K562 (cell line): ENCODE measurements around the gene NRXN2. TPM values are rescaled to one million over a fixed set of nuclear protein-coding genes. Genes with fewer than 3 reads are reported as not detected.

ENCODE experiments used
- AFF1 ChIP-seq, 2 experiments: fragments of 450-650 bp; IDR thresholded peaks; 2 replicates each; pipeline ENCODE4 v1.6.1; 2018; ENCODE audit warnings: mild to moderate bottlenecking in 2 of 2, low read depth in 1 of 2; ENCODE audit not compliant: partially characterized antibody in 2 of 2
- CBX1 ChIP-seq: sonication (generic); IDR thresholded peaks from 2 replicates; pipeline ENCODE4 v1.6.1; 2016; ENCODE audit warnings: antibody characterized with exemption, low read depth, mild to moderate bottlenecking
- CREB1 ChIP-seq, 2 experiments: sonication (generic) in 1 of 2; formaldehyde crosslinking in 1 of 2; IDR thresholded peaks; 2 replicates each; pipeline versions ENCODE4 v1.6.1 to v1.8.0; 2012 to 2022; ENCODE audit warnings: inconsistent platforms in 1 of 2, mild to moderate bottlenecking in 1 of 2, missing genetic modification reagents in 1 of 2, moderate library complexity in 1 of 2
- DIDO1 ChIP-seq: fragments of 450-650 bp; IDR thresholded peaks from 2 replicates; pipeline ENCODE4 v1.6.1; 2016; ENCODE audit warnings: low read depth, missing biosample characterization, missing genetic modification characterization
- E4F1 ChIP-seq: fragments of 250-450 bp; sonication (Bioruptor Pico); IDR thresholded peaks from 2 replicates; pipeline ENCODE4 v1.5.0; 2021; ENCODE audit warnings: mild to moderate bottlenecking, borderline replicate concordance
- GABPB2 ChIP-seq: fragments of 250-450 bp; sonication (Bioruptor Pico); conservative IDR thresholded peaks from 2 replicates; pipeline ENCODE4 v1.5.1; 2021; ENCODE audit warnings: mild to moderate bottlenecking
- HDAC8 ChIP-seq: fragments of 450-650 bp; IDR thresholded peaks from 2 replicates; pipeline ENCODE4 v1.6.1; 2016; ENCODE audit warnings: mild to moderate bottlenecking, missing genetic modification characterization, moderate library complexity, missing compliant biosample characterization
- HINFP ChIP-seq: fragments of 450-650 bp; conservative IDR thresholded peaks from 2 replicates; pipeline ENCODE4 v1.6.1; 2016; ENCODE audit warnings: missing genetic modification characterization, low read depth, mild to moderate bottlenecking, control low read depth, missing compliant biosample characterization
- ILF3 ChIP-seq: fragments of 450-650 bp; IDR thresholded peaks from 2 replicates; pipeline ENCODE4 v1.6.1; 2018; ENCODE audit warnings: antibody characterized with exemption, mild to moderate bottlenecking, moderate library complexity, borderline replicate concordance
- LARP7 ChIP-seq: fragments of 450-650 bp; IDR thresholded peaks from 2 replicates; pipeline ENCODE4 v1.6.1; 2016
- LEF1 ChIP-seq: fragments of 450-650 bp; IDR thresholded peaks from 2 replicates; pipeline ENCODE4 v1.6.1; 2016; ENCODE audit warnings: mild to moderate bottlenecking
- THAP12 ChIP-seq: fragments of 250-450 bp; sonication (Bioruptor Pico); IDR thresholded peaks from 2 replicates; pipeline ENCODE4 v1.9.0; 2021; ENCODE audit warnings: mild to moderate bottlenecking, inconsistent platforms
- U2AF1 ChIP-seq: fragments of 200-400 bp; formaldehyde crosslinking; optimal IDR thresholded peaks from 2 replicates; pipeline ENCODE3; 2017; ENCODE audit warnings: mild to moderate bottlenecking, low read depth, low read length, moderate library complexity
- YY1 ChIP-seq, 3 experiments: IDR thresholded peaks; 2 replicates each; pipeline ENCODE4 v1.6.1; 2011; ENCODE audit warnings: low read length in 2 of 3, mild to moderate bottlenecking in 2 of 3, moderate library complexity in 2 of 3, borderline replicate concordance in 1 of 3, control low read depth in 1 of 3, low read depth in 1 of 3; ENCODE audit not compliant: insufficient read depth in 3 of 3, insufficient replicate concordance in 2 of 3, control insufficient read depth in 1 of 3, insufficient read length in 1 of 3; ENCODE audit errors: extremely low read depth in 1 of 3
- ZFX ChIP-seq: sonication (generic); formaldehyde crosslinking; IDR thresholded peaks from 2 replicates; pipeline ENCODE4 v1.8.0; 2022; ENCODE audit warnings: mild to moderate bottlenecking, missing genetic modification reagents, moderate library complexity
- ZNF79 ChIP-seq: fragments of 250-450 bp; sonication (Bioruptor Pico); IDR thresholded peaks from 2 replicates; pipeline ENCODE4 v1.4.0; 2020; ENCODE audit warnings: low read depth, mild to moderate bottlenecking, moderate library complexity
- polyA plus RNA-seq, 8 experiments: library from polyadenylated mRNA; depleted of rRNA in 4 of 8; stranded (reverse) in 5 of 8; unstranded in 3 of 8; fragments of >200 nt; fragmentation: Nextera tagmentation in 2 of 8; fragmentation: Illumina TruSeq in 1 of 8; extraction: Ambion mirVana in 2 of 8; extraction: Trizol in 1 of 8; gene quantifications; 2 replicates each; pipeline versions ENCODE4 v1.2.1 to v1.2.3, GENCODE V29; 2011 to 2014; ENCODE audit warnings: inconsistent platforms in 1 of 8, missing spikeins in 1 of 8
- total RNA-seq, 7 experiments: library from RNA; depleted of rRNA in 6 of 7; stranded (reverse); fragments of >200 nt in 6 of 7; fragmentation: Illumina TruSeq in 2 of 7; extraction: Trizol in 2 of 7; gene quantifications; 2 replicates each; pipeline versions ENCODE4 v1.2.1 to v1.2.3, GENCODE V29; 2011 to 2021; ENCODE audit warnings: low replicate concordance in 1 of 7

The NRXN2 gene
- total and polyA plus RNA-seq, 9 of the 15 experiments (the other 6 are each of a cell fraction or from before 2014, with no cell fraction given), result 0.07 to 0.47 (median 0.15) TPM; not detected in 4

DNA sequence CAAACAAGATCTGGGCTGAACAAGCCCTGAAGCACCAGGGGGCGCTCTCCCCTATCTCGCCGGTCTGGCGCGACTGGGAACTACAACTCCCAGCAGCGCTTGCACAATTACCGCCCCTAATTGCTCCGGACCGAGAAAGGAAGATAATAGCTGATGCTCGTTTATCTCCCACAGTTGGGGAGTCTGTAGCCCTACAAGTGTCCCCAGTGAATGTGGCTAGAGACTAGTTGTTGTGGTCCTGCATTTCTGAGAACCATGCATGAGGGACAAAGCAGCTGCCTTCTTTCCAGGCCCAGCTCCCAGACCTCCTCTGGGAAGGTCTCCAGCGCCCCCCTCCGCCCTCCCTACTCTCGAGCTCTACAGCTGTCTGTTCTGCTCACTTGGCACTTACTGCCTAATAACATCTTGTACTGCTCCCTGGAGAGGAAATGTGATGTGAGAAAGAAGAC lies 34.4 kb downstream of the NRXN2 start (continued):
- no peak for TF ChIP-seq E4F1
- TF ChIP-seq THAP12, result no peak
- TF ChIP-seq HDAC8, result no peak
- peak in 2 of 3 experiments; percentile 43 to 67 for TF ChIP-seq YY1 (IDR thresholded peaks at IDR 0.05; ENCODE audit: borderline replicate concordance in 1 of 3, control insufficient read depth in 1 of 3, extremely low read depth in 1 of 3, insufficient read depth in 3 of 3, insufficient read length in 1 of 3, insufficient replicate concordance in 2 of 3, low read depth in 1 of 3, low read length in 2 of 3)
- TF ChIP-seq GABPB2 (CRISPR knock-in tag), result no peak
- TF ChIP-seq U2AF1, result no peak
- no peak for TF ChIP-seq ILF3
- no peak for TF ChIP-seq LEF1
- TF ChIP-seq CBX1, result no peak
- TF ChIP-seq AFF1 (IDR thresholded peaks at IDR 0.05; ENCODE audit: low read depth in 1 of 2, partially characterized antibody in 2 of 2), result peak in 1 of 2 experiments; percentile 92
- TF ChIP-seq HINFP, result peak; percentile 74
- TF ChIP-seq DIDO1 (tag), result no peak
- TF ChIP-seq CREB1 (IDR thresholded peaks at IDR 0.05), result 0 out of 2 replicates have a peak, but pooled peaks have one; percentile 17
- peak; percentile 70; the same call in 1 of the 2 replicates for TF ChIP-seq CREB1 (CRISPR knock-in tag; IDR thresholded peaks at IDR 0.05)
- TF ChIP-seq ZFX (CRISPR knock-in tag), result peak; percentile 78
- no peak for TF ChIP-seq ZNF79 (CRISPR knock-in tag)
- no peak for TF ChIP-seq LARP7
